SJCRH30 (cell line): ENCODE measurements around the gene SRRM3. TPM values are rescaled to one million over a fixed set of nuclear protein-coding genes. Genes with fewer than 3 reads are reported as not detected.
"Not testable (repeated sequence)": the region's sequence is repeated elsewhere in the genome, so short reads cannot be mapped to it uniquely, and the experiment has no call there.

Experiments
- DNase-seq, 2 experiments: peaks; one replicate each; pipeline ENCODE4 v3.0.0-alpha.2; 2015 to 2020
- H3K27ac ChIP-seq: fragments of 250-450 bp; sonication (Bioruptor Pico); 2 replicates; pipeline ENCODE4 v1.5.1; 2020; ENCODE audit warnings: mild to moderate bottlenecking, moderate library complexity
- H3K27me3 ChIP-seq: fragments of 250-450 bp; sonication (Bioruptor Pico); 2 replicates; pipeline ENCODE4 v1.5.1; 2020; ENCODE audit warnings: mild to moderate bottlenecking, moderate library complexity
- H3K36me3 ChIP-seq: fragments of 250-450 bp; sonication (Bioruptor Pico); 2 replicates; pipeline ENCODE4 v1.5.1; 2020; ENCODE audit warnings: mild to moderate bottlenecking, moderate library complexity
- H3K4me1 ChIP-seq: fragments of 250-450 bp; sonication (Bioruptor Pico); 2 replicates; pipeline ENCODE4 v1.5.1; 2020; ENCODE audit warnings: mild to moderate bottlenecking, moderate library complexity
- H3K4me3 ChIP-seq: fragments of 250-450 bp; sonication (Bioruptor Pico); 2 replicates; pipeline ENCODE4 v1.5.1; 2020; ENCODE audit warnings: mild to moderate bottlenecking, moderate library complexity
- H3K9me3 ChIP-seq: fragments of 250-450 bp; sonication (Bioruptor Pico); replicated peaks from 2 replicates; pipeline ENCODE4 v1.5.1; 2020; ENCODE audit warnings: mild to moderate bottlenecking, moderate library complexity
- total RNA-seq: library from RNA; depleted of rRNA; stranded (reverse); fragments of >200 nt; shearing (Covaris generic); gene quantifications from 2 replicates; pipeline ENCODE4 v1.2.3, GENCODE V29; 2014

The SRRM3 gene
- total RNA-seq, 1 experiment from 2014 or later = 0.43 TPM

DNA sequence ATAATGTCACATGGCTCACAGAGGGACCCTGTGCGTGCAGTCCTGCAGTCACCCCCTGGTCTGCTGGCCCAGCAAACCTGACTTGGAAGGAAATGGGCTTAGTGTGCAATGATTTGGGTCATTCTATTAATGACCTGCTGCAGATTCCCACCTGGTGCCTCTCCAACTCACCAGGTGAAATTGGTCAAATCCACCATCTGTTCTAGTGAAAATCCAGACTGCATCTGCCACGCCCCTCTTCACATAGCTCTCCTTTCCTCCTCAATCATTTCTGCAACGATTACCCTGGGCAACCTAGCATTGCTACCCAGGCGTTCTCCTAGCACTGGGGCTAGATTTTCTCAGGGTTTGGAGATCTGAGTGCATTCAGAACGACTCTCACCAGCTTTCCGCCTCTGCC, 29.4 kb downstream of the SRRM3 start:
- Histone ChIP-seq H3K27ac (no peak overlapping the region), H3K36me3 (no peaks in the 10 kb centered on the region), H3K27me3 (no peaks in the 10 kb centered on the region), H3K9me3 (no peaks in the 10 kb centered on the region), H3K4me1 (no peaks in the 10 kb centered on the region), H3K4me3 (no peak overlapping the region)
- DNase-seq = no peak

GRCh38 chr7:76231583-76231982, 29.9 kb downstream of the SRRM3 start:
- Histone ChIP-seq H3K27ac (no peak overlapping the region), H3K9me3 (no peaks in the 10 kb centered on the region), H3K4me3 (no peak overlapping the region), H3K36me3 (no peaks in the 10 kb centered on the region), H3K4me1 (no peaks in the 10 kb centered on the region), H3K27me3 (no peaks in the 10 kb centered on the region)
- DNase-seq = no peak

GRCh38 chr7:76232698-76233097, 31.0 kb downstream of the SRRM3 start:
- no peaks in the 10 kb centered on the region for H3K36me3 ChIP-seq
- H3K9me3 ChIP-seq = no peaks in the 10 kb centered on the region
- H3K27ac ChIP-seq = no peak overlapping the region
- no peaks in the 10 kb centered on the region for H3K4me1 ChIP-seq
- H3K4me3 ChIP-seq = no peak overlapping the region
- H3K27me3 ChIP-seq = no peaks in the 10 kb centered on the region
- DNase-seq = no peak

GRCh38 chr7:76233538-76234281, 32.0 kb downstream of the SRRM3 start:
- Histone ChIP-seq H3K36me3 (no peaks in the 10 kb centered on the region), H3K27me3 (no peaks in the 10 kb centered on the region; the same call in 1 of the 2 replicates), H3K9me3 (no peaks in the 10 kb centered on the region), H3K4me3 (no peak overlapping the region), H3K4me1 (no peaks in the 10 kb centered on the region), H3K27ac (no peak overlapping the region)
- no peak for DNase-seq

- no peaks in the 10 kb centered on the region; the same call in 1 of the 2 replicates for H3K27me3 ChIP-seq
Observed at GRCh38 chr7:76234282-76234584, 32.5 kb downstream of the SRRM3 start.

GRCh38 chr7:76234931-76235441, 33.3 kb downstream of the SRRM3 start:
- H3K36me3 ChIP-seq = no peaks in the 10 kb centered on the region
- H3K4me1 ChIP-seq = no peaks in the 10 kb centered on the region
- H3K27me3 ChIP-seq = no peaks in the 10 kb centered on the region; the same call in 1 of the 2 replicates
- H3K4me3 ChIP-seq = peak overlapping the region; percentile 30; the same call in 1 of the 2 replicates
- no peak overlapping the region for H3K27ac ChIP-seq
- peak; percentile 66 to 77 for DNase-seq
- no peaks in the 10 kb centered on the region for H3K9me3 ChIP-seq

More at GRCh38 chr7:76234282-76234584, 32.5 kb downstream of the SRRM3 start:
- H3K36me3 ChIP-seq = no peaks in the 10 kb centered on the region
- no peak for DNase-seq
- no peaks in the 10 kb centered on the region for H3K9me3 ChIP-seq
- H3K4me3 ChIP-seq = no peak overlapping the region
- H3K4me1 ChIP-seq = no peaks in the 10 kb centered on the region
- no peak overlapping the region for H3K27ac ChIP-seq

DNA sequence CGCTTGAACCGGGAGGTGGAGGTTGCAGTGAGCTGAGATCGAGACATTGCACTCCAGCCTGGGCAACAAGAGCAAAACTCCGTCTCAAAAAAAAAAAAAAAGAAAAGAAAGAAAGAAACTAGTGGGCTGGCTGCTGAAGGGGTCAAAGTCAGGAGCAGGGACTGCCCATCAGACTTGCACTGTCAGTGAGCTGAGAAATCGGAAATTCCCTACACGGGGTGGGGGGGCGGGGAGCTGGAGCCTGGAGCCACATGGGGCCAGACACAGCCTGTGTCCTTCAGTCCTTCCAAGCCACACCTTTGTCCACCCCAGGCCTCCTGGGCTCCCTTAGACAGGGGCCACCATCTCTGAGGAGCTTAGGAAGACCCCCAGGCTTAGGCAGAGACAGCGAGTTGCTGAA, 34.5 kb downstream of the SRRM3 start:
- H3K27ac ChIP-seq = no peak overlapping the region
- no peak for DNase-seq
- no peaks in the 10 kb centered on the region for H3K4me1 ChIP-seq
- H3K27me3 ChIP-seq = no peaks in the 10 kb centered on the region; the same call in 1 of the 2 replicates
- H3K9me3 ChIP-seq = no peaks in the 10 kb centered on the region
- H3K4me3 ChIP-seq = no peak overlapping the region
- H3K36me3 ChIP-seq = no peaks in the 10 kb centered on the region

GRCh38 chr7:76238326-76238725, 36.6 kb downstream of the SRRM3 start:
- H3K9me3 ChIP-seq = no peaks in the 10 kb centered on the region
- H3K4me3 ChIP-seq = no peak overlapping the region
- H3K36me3 ChIP-seq = no peaks in the 10 kb centered on the region
- no peaks in the 10 kb centered on the region for H3K4me1 ChIP-seq
- no peak for DNase-seq
- no peaks in the 10 kb centered on the region; the same call in 1 of the 2 replicates for H3K27me3 ChIP-seq
- no peak overlapping the region for H3K27ac ChIP-seq

- H3K36me3 ChIP-seq = no peaks in the 10 kb centered on the region
- H3K27ac ChIP-seq = no peak overlapping the region
- H3K27me3 ChIP-seq = no peaks in the 10 kb centered on the region; the same call in 1 of the 2 replicates
- H3K4me1 ChIP-seq = no peaks in the 10 kb centered on the region
- no peak overlapping the region for H3K4me3 ChIP-seq
- no peaks in the 10 kb centered on the region for H3K9me3 ChIP-seq
- DNase-seq = no peak
Observed at GRCh38 chr7:76241141-76241540, 39.4 kb downstream of the SRRM3 start.

- H3K27me3 ChIP-seq, H3K36me3 ChIP-seq, H3K27ac ChIP-seq, DNase-seq, H3K9me3 ChIP-seq, H3K4me1 ChIP-seq, H3K4me3 ChIP-seq: not testable (repeated sequence)
Observed at GRCh38 chr7:76242517-76243063, 40.9 kb downstream of the SRRM3 start.

DNA sequence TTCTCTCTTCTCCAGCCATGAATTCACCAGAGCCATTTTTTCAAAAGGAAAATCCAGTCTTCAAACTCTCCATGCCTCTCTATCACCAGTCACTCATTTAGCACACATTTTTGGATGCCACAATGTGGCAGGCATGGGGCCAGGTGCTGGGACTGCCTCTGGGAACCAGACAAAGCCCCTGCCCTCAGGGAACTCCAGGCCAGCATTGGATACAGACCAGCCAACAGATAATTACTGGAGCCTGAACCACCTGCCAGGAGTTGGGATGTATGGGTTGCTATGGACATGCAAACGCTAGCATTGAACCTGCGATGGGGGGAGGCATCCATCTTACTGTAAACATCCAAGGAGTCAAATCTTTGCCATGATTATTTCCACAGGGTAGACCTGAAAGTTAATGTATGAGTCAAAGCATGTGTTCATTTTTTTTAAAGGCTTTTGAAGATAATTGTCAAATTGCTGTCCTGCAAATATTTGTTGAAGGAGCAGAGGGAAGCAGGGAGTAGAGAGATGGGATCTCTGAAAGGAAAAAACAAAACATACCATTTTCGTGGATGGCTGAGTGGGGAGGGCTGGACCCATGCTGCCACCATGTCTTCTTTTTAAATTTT, 43.2 kb downstream of the SRRM3 start:
- no peaks in the 10 kb centered on the region for H3K36me3 ChIP-seq
- DNase-seq = no peak
- H3K27ac ChIP-seq = no peak overlapping the region
- no peaks in the 10 kb centered on the region for H3K9me3 ChIP-seq
- no peak overlapping the region for H3K4me3 ChIP-seq
- no peaks in the 10 kb centered on the region for H3K4me1 ChIP-seq
- no peaks in the 10 kb centered on the region for H3K27me3 ChIP-seq

DNA sequence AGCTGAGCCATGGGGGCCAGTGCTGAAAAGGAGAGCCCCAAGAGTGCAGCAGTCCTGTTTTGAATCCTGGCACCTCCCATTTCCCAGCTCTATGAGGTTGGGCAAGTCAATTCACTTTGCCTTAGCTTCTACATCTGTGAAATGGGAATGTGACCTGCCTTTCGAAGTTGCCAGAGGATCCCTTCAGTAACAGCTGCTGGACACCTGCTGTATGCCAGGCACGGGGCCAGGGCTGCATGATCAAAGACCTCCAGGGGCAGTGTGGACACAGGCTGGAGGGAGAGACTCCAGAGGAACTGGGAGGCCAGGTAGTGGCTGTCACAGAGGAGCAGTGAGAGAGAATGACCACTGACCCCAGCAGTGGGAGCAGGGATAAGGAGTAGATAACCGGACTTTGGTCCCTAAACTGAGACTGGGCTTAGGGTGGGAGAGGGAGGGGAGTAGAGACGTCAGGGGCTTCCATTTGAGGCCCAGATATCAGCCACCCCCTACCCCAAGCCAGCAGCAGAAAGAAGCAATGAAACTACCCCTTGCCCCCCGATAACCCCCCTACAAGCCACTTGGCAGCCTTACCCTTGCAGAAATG, 45.2 kb downstream of the SRRM3 start:
- Histone ChIP-seq H3K27me3 (no peaks in the 10 kb centered on the region), H3K4me3 (no peak overlapping the region), H3K27ac (no peak overlapping the region), H3K4me1 (no peaks in the 10 kb centered on the region), H3K36me3 (no peaks in the 10 kb centered on the region), H3K9me3 (no peaks in the 10 kb centered on the region)
- DNase-seq = peak; percentile 23 to 36

DNA sequence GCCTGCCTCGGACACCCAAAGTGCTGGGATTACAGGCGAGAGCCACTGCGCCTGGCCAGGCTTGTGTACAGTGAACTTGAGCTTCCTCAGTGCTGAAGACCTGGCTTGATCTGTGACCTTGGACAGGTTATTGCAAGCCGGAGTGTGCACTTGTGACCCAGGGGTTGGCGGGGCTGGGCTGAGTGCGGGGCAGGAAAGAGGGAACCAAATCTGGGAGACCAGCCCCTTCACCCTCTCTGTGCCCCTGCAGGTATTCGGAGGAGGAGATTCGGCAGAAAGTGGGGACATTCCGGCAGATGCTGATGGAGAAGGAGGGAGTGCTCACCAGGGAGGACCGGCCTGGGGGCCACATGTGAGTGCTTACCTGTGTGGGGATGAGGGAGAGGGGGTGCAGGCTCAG, 46.2 kb downstream of the SRRM3 start:
- Histone ChIP-seq H3K36me3 (no peaks in the 10 kb centered on the region), H3K27ac (no peak overlapping the region), H3K27me3 (no peaks in the 10 kb centered on the region), H3K9me3 (no peaks in the 10 kb centered on the region), H3K4me3 (no peak overlapping the region), H3K4me1 (no peaks in the 10 kb centered on the region)
- no peak for DNase-seq

DNA sequence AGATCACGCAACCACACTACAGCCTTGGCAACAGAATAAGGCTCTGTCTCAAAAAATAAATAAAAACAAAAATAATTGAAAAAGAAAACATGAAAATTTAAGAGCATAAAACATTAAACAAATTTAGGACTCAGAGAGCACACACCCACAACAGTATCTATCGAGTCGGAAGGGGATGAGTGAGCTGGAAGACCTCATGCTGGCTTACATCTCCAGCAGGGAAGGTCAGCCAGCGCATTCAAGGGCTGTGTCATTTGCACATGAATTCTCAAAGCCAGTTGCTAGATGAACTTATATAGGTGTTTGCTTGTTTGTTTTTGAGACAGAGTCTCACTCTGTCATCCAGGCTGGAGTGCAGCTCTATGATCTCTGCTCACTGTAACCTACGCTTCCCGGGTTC, 50.3 kb downstream of the SRRM3 start:
- Histone ChIP-seq H3K4me3 (no peak overlapping the region), H3K36me3 (no peaks in the 10 kb centered on the region), H3K4me1 (no peaks in the 10 kb centered on the region), H3K27me3 (no peaks in the 10 kb centered on the region), H3K9me3 (no peaks in the 10 kb centered on the region), H3K27ac (no peak overlapping the region)
- no peak for DNase-seq

DNA sequence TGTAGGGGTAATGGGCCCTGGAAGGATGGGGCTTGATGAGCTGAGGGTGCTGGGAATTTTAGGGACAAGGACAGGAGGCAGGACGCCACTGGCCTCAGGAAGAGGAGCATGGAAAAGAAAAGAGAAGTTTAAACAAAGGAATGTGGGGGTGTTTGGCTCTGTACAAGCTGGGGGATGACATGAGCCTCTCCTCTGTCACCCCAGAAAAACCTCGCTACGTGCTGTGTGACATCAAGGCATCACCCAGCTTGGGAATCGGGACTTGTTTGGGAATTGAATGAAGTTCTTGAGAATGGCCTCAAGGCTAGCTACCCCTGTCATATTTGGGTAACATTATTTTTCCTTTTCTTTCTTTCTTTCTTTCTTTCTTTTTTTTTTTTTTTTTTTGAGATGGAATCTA, 53.1 kb downstream of the SRRM3 start:
- Histone ChIP-seq H3K4me1 (no peaks in the 10 kb centered on the region), H3K4me3 (no peak overlapping the region), H3K27me3 (no peaks in the 10 kb centered on the region), H3K9me3 (no peaks in the 10 kb centered on the region), H3K27ac (no peak overlapping the region), H3K36me3 (no peaks in the 10 kb centered on the region)
- DNase-seq = no peak
